Measurements from ENCODE around the gene SGK1. TPM values are rescaled to one million over a fixed set of nuclear protein-coding genes. Genes with fewer than 3 reads are reported as not detected.
A peak's percentile ranks its signal among the peaks of the same experiment; 100 is the strongest.

The SGK1 gene
- total and polyA plus RNA-seq, 7 experiments from 2014 or later, result 6.9 to 443 (median 21.3) TPM

- ChIA-PET CTCF (interaction anchor here (0.7 to 1.3 kb wide), 5 partner anchors 9 to 774 kb away, joined by 3 to 11 read pairs (median 3); no protein-coding TSS in a partner anchor), POLR2A (interaction anchor here (0.6 kb wide), 1 partner anchor 898 kb away, joined by 3 read pairs; no protein-coding TSS in a partner anchor)
- DNase-seq, result no peak
- Mint-ChIP-seq H3K36me3 (peaks cover 4 to 33% (median 20%) of the 10 kb centered on the region in 5 donors), H3K4me3 (no peak overlapping the region), H3K9me3 (no peaks in the 10 kb centered on the region), H3K27me3 (peaks cover 0 to 3% (median 0%) of the 10 kb centered on the region in 5 donors), H3K4me1 (peaks cover under 1 to 24% (median 13%) of the 10 kb centered on the region in 7 donors), H3K27ac (no peak overlapping the region)
- no peaks in the 10 kb centered on the region for H3K9me3 ChIP-seq (ENCODE audit: control insufficient read depth in 2 of 3, low read length in 3 of 3)
- H3K4me1 ChIP-seq (ENCODE audit: control insufficient read depth in 2 of 2, insufficient read depth in 2 of 2, low read length in 2 of 2), result peaks cover 0 to 9% of the 10 kb centered on the region in 2 donors
- ATAC-seq, result peak; percentile 5
- H3K36me3 ChIP-seq (ENCODE audit: control insufficient read depth in 2 of 3, insufficient read depth in 3 of 3, low read length in 3 of 3), result peaks cover 0 to 22% (median 0%) of the 10 kb centered on the region in 3 experiments
- no peak overlapping the region for H3K4me3 ChIP-seq (ENCODE audit: low read length)
- no peaks in the 10 kb centered on the region for H3K27me3 ChIP-seq (ENCODE audit: control insufficient read depth in 2 of 2, insufficient read depth in 2 of 2, low read length in 2 of 2)
- intact Hi-C loops (cut with micrococcal nuclease), result no loop called here
- H3K27ac ChIP-seq (ENCODE audit: low read depth, low read length), result no peak overlapping the region
These were observed 152.2 kb downstream of the SGK1 start for GRCh38 chr6:134165561-134166201.

- H3K27ac Mint-ChIP-seq, result no peak overlapping the region
- H3K4me3 Mint-ChIP-seq, result no peak overlapping the region
- no peaks in the 10 kb centered on the region for H3K27me3 ChIP-seq (ENCODE audit: control insufficient read depth in 2 of 2, insufficient read depth in 2 of 2, low read length in 2 of 2)
These were observed 153.6 kb downstream of the SGK1 start for GRCh38 chr6:134164300-134164699.

GRCh38 chr6:134162932-134163331 lies 155.0 kb downstream of the SGK1 start:
- ATAC-seq (no peak), DNase-seq (no peak)
- H3K4me3 Mint-ChIP-seq, result no peak overlapping the region
- Histone ChIP-seq H3K27me3 (ENCODE audit: control insufficient read depth in 2 of 2, insufficient read depth in 2 of 2, low read length in 2 of 2) (no peaks in the 10 kb centered on the region), H3K4me1 (ENCODE audit: control insufficient read depth in 2 of 2, insufficient read depth in 2 of 2, low read length in 2 of 2) (no peaks in the 10 kb centered on the region), H3K4me3 (ENCODE audit: low read length) (no peak overlapping the region), H3K36me3 (ENCODE audit: control insufficient read depth in 2 of 3, insufficient read depth in 3 of 3, low read length in 3 of 3) (peaks cover 0 to under 1% (median 0%) of the 10 kb centered on the region in 3 experiments), H3K9me3 (ENCODE audit: control insufficient read depth in 2 of 3, low read length in 3 of 3) (no peaks in the 10 kb centered on the region), H3K27ac (ENCODE audit: low read depth, low read length) (no peak overlapping the region)
- H3K4me1 Mint-ChIP-seq, result peaks cover 0 to 3% (median 0%) of the 10 kb centered on the region in 7 donors
- peaks cover 0 to 1% (median 0%) of the 10 kb centered on the region in 11 donors for H3K9me3 Mint-ChIP-seq
- H3K27me3 Mint-ChIP-seq, result peaks cover 0 to 3% (median 0%) of the 10 kb centered on the region in 5 donors
- intact Hi-C loops (cut with micrococcal nuclease), result no loop called here
- H3K36me3 Mint-ChIP-seq, result peaks cover 0 to 9% (median 4%) of the 10 kb centered on the region in 5 donors
- H3K27ac Mint-ChIP-seq, result no peak overlapping the region
- ChIA-PET CTCF (no interaction called here), POLR2A (no interaction called here)

More at GRCh38 chr6:134164300-134164699, 153.6 kb downstream of the SGK1 start:
- intact Hi-C loops (cut with micrococcal nuclease), result no loop called here
- Mint-ChIP-seq H3K9me3 (peaks cover 0 to 1% (median 0%) of the 10 kb centered on the region in 11 donors), H3K4me1 (peaks cover 0 to 11% (median 0%) of the 10 kb centered on the region in 7 donors), H3K27me3 (peaks cover 0 to 3% (median 0%) of the 10 kb centered on the region in 5 donors), H3K36me3 (peaks cover 3 to 21% (median 10%) of the 10 kb centered on the region in 5 donors)
- Histone ChIP-seq H3K9me3 (ENCODE audit: control insufficient read depth in 2 of 3, low read length in 3 of 3) (no peaks in the 10 kb centered on the region), H3K4me3 (ENCODE audit: low read length) (no peak overlapping the region), H3K27ac (ENCODE audit: low read depth, low read length) (no peak overlapping the region), H3K4me1 (ENCODE audit: control insufficient read depth in 2 of 2, insufficient read depth in 2 of 2, low read length in 2 of 2) (no peaks in the 10 kb centered on the region), H3K36me3 (ENCODE audit: control insufficient read depth in 2 of 3, insufficient read depth in 3 of 3, low read length in 3 of 3) (peaks cover 0 to 11% (median 0%) of the 10 kb centered on the region in 3 experiments)
- DNase-seq (no peak), ATAC-seq (no peak)
- POLR2A ChIA-PET, result no interaction called here
- CTCF ChIA-PET, result interaction anchor here (0.7 to 1.5 kb wide), 4 partner anchors 7 to 776 kb away, joined by 3 to 4 read pairs (median 4); partner anchors contain the start of gene SGK1

DNA sequence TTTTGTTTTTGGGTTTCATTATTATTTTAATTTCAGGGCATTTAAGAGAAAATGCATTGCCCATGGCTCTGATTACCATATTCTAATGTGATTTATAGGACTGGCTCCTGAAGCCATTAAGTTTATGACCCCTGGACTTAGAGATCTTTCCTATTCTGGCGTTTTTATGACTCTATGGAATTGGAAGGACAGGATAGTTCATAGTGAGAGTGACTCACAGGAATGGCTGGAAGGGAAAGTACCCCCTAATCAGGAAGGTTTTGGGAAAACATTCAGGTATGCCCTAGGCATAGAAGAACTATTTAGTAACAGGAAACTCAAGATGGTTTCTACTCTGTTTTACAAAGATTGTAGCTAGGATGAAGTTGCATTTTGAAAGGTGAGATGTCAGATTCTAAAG lies 156.9 kb downstream of the SGK1 start:
- Histone ChIP-seq H3K36me3 (ENCODE audit: control insufficient read depth in 2 of 3, insufficient read depth in 3 of 3, low read length in 3 of 3) (no peaks in the 10 kb centered on the region), H3K27me3 (ENCODE audit: control insufficient read depth in 2 of 2, insufficient read depth in 2 of 2, low read length in 2 of 2) (no peaks in the 10 kb centered on the region), H3K4me3 (ENCODE audit: low read length) (no peak overlapping the region), H3K9me3 (ENCODE audit: control insufficient read depth in 2 of 3, low read length in 3 of 3) (no peaks in the 10 kb centered on the region), H3K27ac (ENCODE audit: low read depth, low read length) (no peak overlapping the region), H3K4me1 (ENCODE audit: control insufficient read depth in 2 of 2, insufficient read depth in 2 of 2, low read length in 2 of 2) (no peaks in the 10 kb centered on the region)
- no peak overlapping the region for H3K4me3 Mint-ChIP-seq
- H3K9me3 Mint-ChIP-seq, result peaks cover 0 to 1% (median 0%) of the 10 kb centered on the region in 11 donors
- DNase-seq (no peak), ATAC-seq (no peak)
- H3K36me3 Mint-ChIP-seq, result no peaks in the 10 kb centered on the region
- POLR2A ChIA-PET, result no interaction called here
- intact Hi-C loops (cut with micrococcal nuclease), result no loop called here
- H3K27me3 Mint-ChIP-seq, result peaks cover 0 to 3% (median 0%) of the 10 kb centered on the region in 5 donors
- no peak overlapping the region for H3K27ac Mint-ChIP-seq
- H3K4me1 Mint-ChIP-seq, result no peaks in the 10 kb centered on the region
- CTCF ChIA-PET, result interaction anchor here (1.0 to 2.0 kb wide), 2 partner anchors 480 to 781 kb away, joined by 3 to 7 read pairs; no protein-coding TSS in a partner anchor

- Histone ChIP-seq H3K4me1 (ENCODE audit: control insufficient read depth in 2 of 2, insufficient read depth in 2 of 2, low read length in 2 of 2) (no peaks in the 10 kb centered on the region), H3K27me3 (ENCODE audit: control insufficient read depth in 2 of 2, insufficient read depth in 2 of 2, low read length in 2 of 2) (no peaks in the 10 kb centered on the region), H3K36me3 (ENCODE audit: control insufficient read depth in 2 of 3, insufficient read depth in 3 of 3, low read length in 3 of 3) (no peaks in the 10 kb centered on the region), H3K27ac (ENCODE audit: low read depth, low read length) (no peak overlapping the region), H3K9me3 (ENCODE audit: control insufficient read depth in 2 of 3, low read length in 3 of 3) (no peaks in the 10 kb centered on the region), H3K4me3 (ENCODE audit: low read length) (no peak overlapping the region)
- intact Hi-C loops (cut with micrococcal nuclease), result no loop called here
- ChIA-PET CTCF (interaction anchor here (0.8 to 2.0 kb wide), 4 partner anchors 9 to 787 kb away, joined by 3 to 9 read pairs (median 4); no protein-coding TSS in a partner anchor), POLR2A (no interaction called here)
- Mint-ChIP-seq H3K36me3 (no peaks in the 10 kb centered on the region), H3K9me3 (no peaks in the 10 kb centered on the region), H3K4me3 (no peak overlapping the region), H3K27me3 (peaks cover 0 to 7% (median 0%) of the 10 kb centered on the region in 5 donors), H3K27ac (no peak overlapping the region), H3K4me1 (peaks cover 0 to 6% (median 0%) of the 10 kb centered on the region in 7 donors)
- ATAC-seq (no peak), DNase-seq (no peak)
These were observed 165.0 kb downstream of the SGK1 start for GRCh38 chr6:134152767-134153485.

GRCh38 chr6:134148566-134148965 lies 169.3 kb downstream of the SGK1 start:
- CTCF ChIA-PET, result interaction anchor here (0.7 to 1.7 kb wide), 2 partner anchors 558 to 792 kb away, joined by 4 to 5 read pairs; no protein-coding TSS in a partner anchor
- Mint-ChIP-seq H3K27ac (no peak overlapping the region), H3K9me3 (no peaks in the 10 kb centered on the region), H3K4me1 (peaks cover 0 to 6% (median 0%) of the 10 kb centered on the region in 7 donors), H3K36me3 (no peaks in the 10 kb centered on the region), H3K4me3 (no peak overlapping the region), H3K27me3 (peaks cover 0 to 7% (median 0%) of the 10 kb centered on the region in 5 donors)
- Histone ChIP-seq H3K36me3 (ENCODE audit: control insufficient read depth in 2 of 3, insufficient read depth in 3 of 3, low read length in 3 of 3) (no peaks in the 10 kb centered on the region), H3K4me3 (ENCODE audit: low read length) (no peak overlapping the region), H3K9me3 (ENCODE audit: control insufficient read depth in 2 of 3, low read length in 3 of 3) (no peaks in the 10 kb centered on the region), H3K4me1 (ENCODE audit: control insufficient read depth in 2 of 2, insufficient read depth in 2 of 2, low read length in 2 of 2) (no peaks in the 10 kb centered on the region), H3K27me3 (ENCODE audit: control insufficient read depth in 2 of 2, insufficient read depth in 2 of 2, low read length in 2 of 2) (no peaks in the 10 kb centered on the region), H3K27ac (ENCODE audit: low read depth, low read length) (no peak overlapping the region)
- intact Hi-C loops (cut with micrococcal nuclease), result no loop called here
- ATAC-seq (no peak), DNase-seq (no peak)
- POLR2A ChIA-PET, result no interaction called here
